ENCODE measurements around the gene NAV3. TPM values are rescaled to one million over a fixed set of nuclear protein-coding genes. Genes with fewer than 3 reads are reported as not detected.

Gene NAV3
- total and polyA plus RNA-seq, 9 of the 15 experiments (the other 6 are each of a cell fraction or from before 2014, with no cell fraction given): 0.04 TPM; not detected in 8

GRCh38 chr12:77882709-77883108 lies 52.0 kb downstream of the NAV3 start:
- no peaks in the 10 kb centered on the region for H3K27me3 ChIP-seq (ENCODE audit: control insufficient read depth in 2 of 2, insufficient read depth in 2 of 2, low read length in 2 of 2)
- no TSS peak for BruUV-seq (replicated peaks)
- H3K27ac ChIP-seq (ENCODE audit: extremely low read depth, low read depth, low read length): no peak overlapping the region
- H2AFZ ChIP-seq (ENCODE audit: low read depth, low read length): no peak overlapping the region
- H3K79me2 ChIP-seq (ENCODE audit: control insufficient read depth, insufficient read depth, low read length): no peaks in the 10 kb centered on the region
- no peaks in the 10 kb centered on the region for H3K9me1 ChIP-seq (ENCODE audit: control insufficient read depth, insufficient read depth, low read length)
- no peaks in the 10 kb centered on the region for H4K20me1 ChIP-seq (replicated peaks; ENCODE audit: control insufficient read depth, insufficient read depth, low read length)
- H3K9me3 ChIP-seq (replicated peaks; ENCODE audit: control insufficient read depth, insufficient read depth, low read depth, low read length): no peaks in the 10 kb centered on the region
- H3K4me3 ChIP-seq: no peak overlapping the region
- H3K4me1 ChIP-seq (replicated peaks in 1 of 2; ENCODE audit: control insufficient read depth in 2 of 2, insufficient read depth in 2 of 2, low read length in 2 of 2): no peaks in the 10 kb centered on the region
- ATAC-seq: no peak
- DNase-seq (ENCODE audit: extremely low read depth in 1 of 4, low spot score in 3 of 4): no peak
- FAIRE-seq: no peak
- no peak overlapping the region for H3K4me2 ChIP-seq (ENCODE audit: insufficient read depth, low read length)
- intact Hi-C loops (cut with micrococcal nuclease): no loop called here
- TF ChIP-seq, protein P1, sequence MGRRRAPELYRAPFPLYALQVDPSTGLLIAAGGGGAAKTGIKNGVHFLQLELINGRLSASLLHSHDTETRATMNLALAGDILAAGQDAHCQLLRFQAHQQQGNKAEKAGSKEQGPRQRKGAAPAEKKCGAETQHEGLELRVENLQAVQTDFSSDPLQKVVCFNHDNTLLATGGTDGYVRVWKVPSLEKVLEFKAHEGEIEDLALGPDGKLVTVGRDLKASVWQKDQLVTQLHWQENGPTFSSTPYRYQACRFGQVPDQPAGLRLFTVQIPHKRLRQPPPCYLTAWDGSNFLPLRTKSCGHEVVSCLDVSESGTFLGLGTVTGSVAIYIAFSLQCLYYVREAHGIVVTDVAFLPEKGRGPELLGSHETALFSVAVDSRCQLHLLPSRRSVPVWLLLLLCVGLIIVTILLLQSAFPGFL (CRISPR knock-in tag; IDR thresholded peaks at IDR 0.05): no peak
- no peak for TF ChIP-seq CXXC5 (CRISPR knock-in tag; IDR thresholded peaks at IDR 0.05)
- no peak for TF ChIP-seq RBM22 (IDR thresholded peaks at IDR 0.05; ENCODE audit: low read depth, low read length, poor library complexity, severe bottlenecking)
- TF ChIP-seq GABPA (tag; conservative IDR thresholded peaks at IDR 0.05; ENCODE audit: low read depth): no peak
- no peak for TF ChIP-seq ZNF23 (CRISPR knock-in tag; IDR thresholded peaks at IDR 0.05)
- no peak for TF ChIP-seq E2F3 (CRISPR knock-in tag; IDR thresholded peaks at IDR 0.05)
- no peak for TF ChIP-seq HOXB6 (CRISPR knock-in tag; IDR thresholded peaks at IDR 0.05; ENCODE audit: borderline replicate concordance)
- TF ChIP-seq, protein P2, sequence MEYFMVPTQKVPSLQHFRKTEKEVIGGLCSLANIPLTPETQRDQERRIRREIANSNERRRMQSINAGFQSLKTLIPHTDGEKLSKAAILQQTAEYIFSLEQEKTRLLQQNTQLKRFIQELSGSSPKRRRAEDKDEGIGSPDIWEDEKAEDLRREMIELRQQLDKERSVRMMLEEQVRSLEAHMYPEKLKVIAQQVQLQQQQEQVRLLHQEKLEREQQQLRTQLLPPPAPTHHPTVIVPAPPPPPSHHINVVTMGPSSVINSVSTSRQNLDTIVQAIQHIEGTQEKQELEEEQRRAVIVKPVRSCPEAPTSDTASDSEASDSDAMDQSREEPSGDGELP (CRISPR knock-in tag; IDR thresholded peaks at IDR 0.05; ENCODE audit: borderline replicate concordance): no peak
- TF ChIP-seq, protein P3, sequence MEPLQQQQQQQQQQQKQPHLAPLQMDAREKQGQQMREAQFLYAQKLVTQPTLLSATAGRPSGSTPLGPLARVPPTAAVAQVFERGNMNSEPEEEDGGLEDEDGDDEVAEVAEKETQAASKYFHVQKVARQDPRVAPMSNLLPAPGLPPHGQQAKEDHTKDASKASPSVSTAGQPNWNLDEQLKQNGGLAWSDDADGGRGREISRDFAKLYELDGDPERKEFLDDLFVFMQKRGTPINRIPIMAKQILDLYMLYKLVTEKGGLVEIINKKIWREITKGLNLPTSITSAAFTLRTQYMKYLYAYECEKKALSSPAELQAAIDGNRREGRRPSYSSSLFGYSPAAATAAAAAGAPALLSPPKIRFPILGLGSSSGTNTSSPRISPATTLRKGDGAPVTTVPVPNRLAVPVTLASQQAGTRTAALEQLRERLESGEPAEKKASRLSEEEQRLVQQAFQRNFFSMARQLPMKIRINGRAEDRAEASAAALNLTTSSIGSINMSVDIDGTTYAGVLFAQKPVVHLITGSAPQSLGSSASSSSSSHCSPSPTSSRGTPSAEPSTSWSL (CRISPR knock-in tag; IDR thresholded peaks at IDR 0.05; ENCODE audit: borderline replicate concordance): no peak
- no peak for TF ChIP-seq ZNF175 (CRISPR knock-in tag; IDR thresholded peaks at IDR 0.05; ENCODE audit: low read depth)
- no peak for TF ChIP-seq ZSCAN29 (IDR thresholded peaks at IDR 0.05)
- TF ChIP-seq FOXK1 (CRISPR knock-in tag; IDR thresholded peaks at IDR 0.05; ENCODE audit: borderline replicate concordance): no peak
- no peak for TF ChIP-seq HNRNPLL (IDR thresholded peaks at IDR 0.05; ENCODE audit: low read depth, low read length, poor library complexity, severe bottlenecking)
- no peak for TF ChIP-seq HDGF (IDR thresholded peaks at IDR 0.05)
- no peak for TF ChIP-seq ZNF324 (CRISPR knock-in tag; IDR thresholded peaks at IDR 0.05)
- TF ChIP-seq SMARCC2 (IDR thresholded peaks at IDR 0.05; ENCODE audit: low read depth): no peak
- TF ChIP-seq PTRF (tag; IDR thresholded peaks at IDR 0.05): no peak
- ChIA-PET CTCF (ENCODE audit: low intra/inter-chr PET ratio) (no interaction called here), POLR2A (no interaction called here)
- in situ Hi-C loops (cut with MboI): no loop called here
- H3K36me3 ChIP-seq (ENCODE audit: control insufficient read depth, insufficient read depth, low read length): no peaks in the 10 kb centered on the region
- no peak overlapping the region for H3K9ac ChIP-seq (ENCODE audit: insufficient read depth in 1 of 2, low read depth in 2 of 2, low read length in 2 of 2)
